Activated T-helper 1 cell treated with anti-CD3 and anti-CD28 coated beads, Interleukin-2, amount 50 U/mL, for 16 hours (primary cell): ENCODE data around the gene DCAF15.
"Not testable (repeated sequence)": the region's sequence is repeated elsewhere in the genome, so short reads cannot be mapped to it uniquely, and the experiment has no call there.

ENCODE experiments used
- DNase-seq, 2 donors: peaks; one replicate each; pipeline ENCODE4 v3.0.0-alpha.2; 2020; ENCODE audit warnings: low read depth in 1 of 2, low spot score in 1 of 2

DCAF15 gene, protein sequence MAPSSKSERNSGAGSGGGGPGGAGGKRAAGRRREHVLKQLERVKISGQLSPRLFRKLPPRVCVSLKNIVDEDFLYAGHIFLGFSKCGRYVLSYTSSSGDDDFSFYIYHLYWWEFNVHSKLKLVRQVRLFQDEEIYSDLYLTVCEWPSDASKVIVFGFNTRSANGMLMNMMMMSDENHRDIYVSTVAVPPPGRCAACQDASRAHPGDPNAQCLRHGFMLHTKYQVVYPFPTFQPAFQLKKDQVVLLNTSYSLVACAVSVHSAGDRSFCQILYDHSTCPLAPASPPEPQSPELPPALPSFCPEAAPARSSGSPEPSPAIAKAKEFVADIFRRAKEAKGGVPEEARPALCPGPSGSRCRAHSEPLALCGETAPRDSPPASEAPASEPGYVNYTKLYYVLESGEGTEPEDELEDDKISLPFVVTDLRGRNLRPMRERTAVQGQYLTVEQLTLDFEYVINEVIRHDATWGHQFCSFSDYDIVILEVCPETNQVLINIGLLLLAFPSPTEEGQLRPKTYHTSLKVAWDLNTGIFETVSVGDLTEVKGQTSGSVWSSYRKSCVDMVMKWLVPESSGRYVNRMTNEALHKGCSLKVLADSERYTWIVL

DNA sequence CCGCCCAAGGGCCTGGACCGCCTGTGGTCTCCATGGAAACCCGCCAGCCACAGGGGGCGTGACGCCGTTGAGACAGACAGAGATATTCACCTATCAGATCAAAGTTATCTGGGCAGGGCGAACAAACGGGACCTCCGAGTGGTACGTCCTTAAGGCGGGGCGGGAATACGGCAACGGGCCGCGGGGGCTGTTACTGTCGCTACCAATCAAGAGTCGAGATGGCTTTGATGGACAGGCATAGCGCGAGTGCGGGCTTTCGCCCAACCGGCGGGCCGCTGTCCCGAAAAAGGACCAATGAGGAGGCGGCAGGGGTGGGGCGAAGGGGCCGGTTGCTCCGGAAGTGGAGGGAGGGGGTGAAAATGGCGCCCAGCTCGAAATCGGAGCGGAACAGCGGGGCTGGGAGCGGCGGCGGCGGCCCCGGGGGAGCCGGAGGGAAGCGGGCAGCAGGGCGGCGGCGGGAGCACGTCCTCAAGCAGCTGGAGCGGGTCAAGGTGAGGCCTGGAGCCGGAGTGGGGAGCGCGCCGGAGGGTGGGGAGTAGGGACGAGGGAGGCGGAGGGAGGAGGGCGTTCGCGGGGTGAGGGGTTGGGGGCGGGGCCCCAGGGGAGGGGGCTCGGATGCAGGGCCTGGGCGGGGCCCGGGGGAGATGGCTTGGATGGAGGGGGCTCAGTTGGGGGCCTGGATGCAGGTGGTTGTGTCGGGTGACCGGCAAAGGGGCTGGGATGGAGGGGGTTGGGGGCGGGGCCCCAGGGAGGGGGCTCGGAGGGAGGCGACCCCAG, at the start of gene DCAF15:
Gene DCAF15 (plus strand): TSS at position 356 of the 777 bp plus-strand sequence. CDS start 4 bp downstream, at position 360.
- DNase-seq = peak; percentile 97 to 98

DNA sequence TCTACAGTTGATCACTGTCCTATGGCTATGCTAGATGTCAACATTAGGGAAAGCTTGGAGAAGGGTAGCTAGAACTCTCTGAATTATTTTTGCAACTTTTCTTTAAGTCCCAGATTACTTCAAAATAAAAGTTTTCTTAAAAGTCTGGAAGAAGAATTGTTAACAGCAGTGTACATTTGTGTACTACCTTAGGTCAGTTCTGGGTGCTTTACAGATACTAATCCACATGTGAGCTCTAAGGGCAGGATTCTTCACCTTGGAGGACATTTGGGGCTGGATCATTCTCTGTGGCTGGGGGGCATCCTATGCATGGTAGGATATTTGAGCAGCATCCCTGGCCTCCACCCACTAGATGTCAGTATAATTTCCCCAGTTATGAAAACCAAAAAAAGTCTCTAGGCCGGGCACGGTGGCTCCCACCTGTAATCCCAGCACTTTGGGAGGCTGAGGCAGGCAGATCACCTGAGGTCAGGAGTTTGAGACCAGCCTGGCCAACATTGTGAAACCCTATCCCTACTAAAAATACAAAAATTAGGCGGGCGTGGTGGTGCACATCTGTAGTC, 49.2 kb upstream of the DCAF15 start:
- DNase-seq = no peak

DNA sequence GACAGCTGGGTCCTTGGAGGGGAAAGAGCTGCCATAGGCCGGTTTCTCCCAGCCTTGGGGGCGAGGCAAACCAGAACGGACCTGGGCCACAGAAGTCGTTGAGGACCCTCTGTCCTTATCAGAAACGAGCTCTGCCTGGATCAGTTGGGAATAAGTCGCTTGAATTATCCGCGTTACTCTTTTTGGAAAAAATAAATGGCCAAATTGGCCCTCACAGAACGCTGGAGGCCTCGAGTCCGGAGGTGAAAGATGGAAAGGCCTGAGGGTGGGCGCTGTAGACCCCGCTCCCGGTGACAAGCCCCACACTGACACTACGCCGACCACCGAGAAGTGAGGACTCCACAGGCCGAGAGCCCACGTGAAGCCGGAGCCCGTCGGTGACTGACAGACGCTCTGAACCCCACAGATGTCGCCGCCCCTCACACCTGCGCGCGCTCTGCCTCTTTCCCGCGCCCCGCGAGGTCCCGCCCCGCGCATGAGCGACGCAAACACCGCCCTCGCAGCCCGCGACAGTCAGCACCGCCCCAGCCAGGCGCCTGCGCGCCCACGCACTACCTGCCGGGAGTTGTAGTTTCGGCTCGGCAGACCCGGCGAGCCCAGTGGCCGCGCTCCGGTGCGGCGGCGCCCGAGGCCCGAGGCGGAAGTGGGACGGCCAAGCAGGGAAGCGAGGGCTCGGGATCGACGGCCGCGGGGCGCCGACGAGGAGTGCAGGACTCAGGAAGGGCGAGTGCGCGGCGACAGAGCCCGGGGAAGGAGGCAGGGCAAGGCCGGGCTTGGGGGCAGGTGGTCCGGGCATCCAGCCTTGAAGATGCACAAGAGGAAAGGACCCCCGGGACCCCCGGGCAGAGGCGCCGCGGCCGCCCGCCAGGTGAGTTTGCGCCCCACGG, 46.4 kb upstream of the DCAF15 start, which contains the start of the genes BRME1 and CC2D1A:
Gene BRME1 (minus strand): TSS at position 484 of the 887 bp plus-strand sequence. CDS start 1,225 bp downstream, outside the sequence.
Gene CC2D1A (plus strand): TSS at position 568 of the 887 bp plus-strand sequence. CDS start 241 bp downstream, at position 809.
- peak; percentile 89 to 93 for DNase-seq

DNA sequence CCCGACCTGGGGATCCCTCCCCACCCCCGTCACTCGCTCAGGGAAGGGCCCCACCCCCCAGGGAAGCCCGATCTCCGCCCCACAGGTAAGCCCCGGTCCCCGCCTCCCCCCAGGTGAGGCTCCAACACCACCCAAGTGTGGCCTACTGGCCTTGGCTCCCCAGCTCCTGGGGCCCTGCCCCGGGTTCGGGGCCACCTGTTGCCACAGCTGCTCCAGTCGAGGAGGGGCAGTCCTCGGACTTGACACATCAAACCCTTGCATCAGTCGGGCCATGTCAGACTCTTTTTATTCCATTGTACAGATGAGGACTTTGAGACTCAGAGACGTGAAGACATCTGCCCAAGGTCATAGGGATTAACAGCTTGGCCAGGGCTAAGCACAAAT, 45.8 kb upstream of the DCAF15 start:
- DNase-seq = no peak

DNA sequence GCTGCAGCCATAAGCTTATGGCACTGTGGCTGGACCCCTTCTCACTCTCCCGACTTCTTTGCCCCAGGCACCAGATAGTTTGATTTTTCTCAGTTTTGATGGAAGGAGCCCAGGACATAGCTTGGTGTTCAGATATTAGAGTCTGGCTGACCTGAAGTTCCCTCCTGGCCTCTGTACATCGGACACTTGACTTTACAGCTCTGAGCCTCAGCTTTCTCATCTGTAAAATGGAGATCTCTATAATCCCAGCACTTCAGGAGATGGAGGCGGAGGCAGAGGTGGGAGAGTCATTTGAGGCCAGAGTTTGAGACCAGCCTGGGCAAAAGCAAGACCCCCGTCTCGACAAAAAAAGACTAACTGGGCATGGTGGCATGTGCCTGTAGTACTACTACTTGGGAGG, 45.4 kb upstream of the DCAF15 start:
- no peak for DNase-seq

DNA sequence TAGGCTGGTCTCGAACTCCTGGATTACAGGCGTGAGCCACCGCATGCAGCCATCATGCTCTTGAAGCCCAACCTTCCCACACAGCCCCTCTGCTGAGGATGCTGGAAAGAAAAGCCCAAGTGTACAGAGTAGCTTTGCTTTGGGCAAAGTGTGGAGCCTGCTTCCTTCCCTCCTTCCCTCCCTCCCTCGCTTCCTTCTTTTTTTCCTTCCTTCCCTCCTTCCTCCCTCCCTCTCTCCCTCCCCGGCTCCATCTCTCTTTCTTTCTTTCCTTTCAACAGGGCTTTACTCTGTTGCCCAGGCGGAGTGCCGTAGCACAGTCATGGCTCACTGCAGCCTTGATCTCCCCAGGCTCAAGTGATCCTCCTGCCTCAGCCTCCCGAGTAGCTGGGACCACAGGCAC, 43.6 kb upstream of the DCAF15 start:
- DNase-seq = no peak

DNA sequence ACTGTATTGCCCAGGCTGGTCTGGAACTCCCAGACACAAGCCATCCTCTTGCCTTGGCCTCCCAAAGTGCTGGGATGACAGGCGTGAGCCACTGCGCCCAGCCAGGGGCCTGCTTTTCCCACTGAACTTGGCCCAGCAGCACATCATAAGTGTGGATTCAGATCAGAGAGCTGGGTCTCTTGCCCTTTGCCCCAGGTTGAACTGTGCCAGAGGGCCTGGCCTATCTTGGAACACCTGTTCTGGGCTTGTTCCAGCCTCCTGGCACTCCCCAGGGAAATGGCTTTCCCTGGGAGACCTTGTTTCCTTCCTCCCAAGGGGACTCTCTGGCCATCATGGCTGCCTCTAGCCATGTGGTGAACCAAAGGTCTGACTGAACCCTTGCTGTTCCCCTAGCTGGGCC, 42.9 kb upstream of the DCAF15 start:
- no peak for DNase-seq

DNA sequence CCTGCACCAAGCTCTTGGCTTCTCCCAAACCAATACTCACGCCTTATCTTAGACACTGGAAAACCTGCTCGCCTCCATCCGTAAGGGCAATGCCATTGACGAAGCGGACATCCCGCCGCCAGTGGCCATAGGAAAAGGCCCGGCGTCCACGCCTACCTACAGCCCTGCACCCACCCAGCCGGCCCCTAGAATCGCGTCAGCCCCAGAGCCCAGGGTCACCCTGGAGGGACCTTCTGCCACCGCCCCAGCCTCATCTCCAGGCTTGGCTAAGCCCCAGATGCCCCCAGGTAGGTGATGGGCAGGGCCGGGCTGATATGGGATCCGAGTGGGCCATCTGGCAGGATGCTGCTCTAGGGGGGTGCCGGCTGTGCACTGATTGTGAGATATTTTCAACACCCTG, 39.0 kb upstream of the DCAF15 start:
- no peak for DNase-seq

DNA sequence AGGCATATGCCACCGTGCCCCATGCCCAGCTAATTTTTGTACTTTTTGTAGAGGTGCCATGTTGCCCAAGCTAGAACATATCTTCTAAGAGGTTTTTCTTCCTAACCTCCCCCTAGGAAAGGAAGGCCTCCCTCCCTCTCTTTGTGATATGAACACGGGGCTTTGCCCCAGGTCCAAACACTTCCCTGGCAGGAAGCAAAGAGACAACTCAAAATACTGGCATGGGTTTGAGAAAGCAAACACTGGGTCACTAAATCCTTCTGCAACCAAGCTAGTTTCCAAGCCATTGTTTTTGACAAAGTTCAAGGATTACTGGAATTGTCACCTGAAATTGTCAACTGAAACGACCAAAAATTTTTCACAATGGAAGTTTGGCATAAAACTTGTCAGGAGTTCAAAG, 37.5 kb upstream of the DCAF15 start:
- no peak for DNase-seq

DNA sequence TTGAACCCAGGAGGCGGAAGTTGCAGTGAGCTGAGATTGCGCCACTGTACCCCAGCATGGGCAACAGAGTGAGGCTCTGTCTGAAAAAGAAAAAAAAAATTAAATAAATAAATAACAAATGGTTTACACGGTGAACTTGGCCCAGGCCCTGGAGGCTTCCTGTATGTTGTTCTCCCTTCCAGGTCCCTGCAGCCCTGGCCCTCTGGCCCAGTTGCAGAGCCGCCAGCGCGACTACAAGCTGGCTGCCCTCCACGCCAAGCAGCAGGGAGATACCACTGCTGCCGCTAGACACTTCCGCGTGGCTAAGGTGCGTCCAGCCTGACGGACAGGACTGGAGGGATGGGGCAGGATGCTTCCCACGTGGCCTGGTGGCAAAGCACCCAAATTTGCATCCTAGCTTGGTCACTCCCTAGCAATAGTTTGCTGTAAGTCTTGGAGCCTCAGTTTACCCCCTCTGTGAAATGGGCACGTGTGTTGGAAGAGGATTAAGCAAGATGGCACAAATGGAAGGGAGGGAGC, 34.4 kb upstream of the DCAF15 start:
- DNase-seq = no peak

DNA sequence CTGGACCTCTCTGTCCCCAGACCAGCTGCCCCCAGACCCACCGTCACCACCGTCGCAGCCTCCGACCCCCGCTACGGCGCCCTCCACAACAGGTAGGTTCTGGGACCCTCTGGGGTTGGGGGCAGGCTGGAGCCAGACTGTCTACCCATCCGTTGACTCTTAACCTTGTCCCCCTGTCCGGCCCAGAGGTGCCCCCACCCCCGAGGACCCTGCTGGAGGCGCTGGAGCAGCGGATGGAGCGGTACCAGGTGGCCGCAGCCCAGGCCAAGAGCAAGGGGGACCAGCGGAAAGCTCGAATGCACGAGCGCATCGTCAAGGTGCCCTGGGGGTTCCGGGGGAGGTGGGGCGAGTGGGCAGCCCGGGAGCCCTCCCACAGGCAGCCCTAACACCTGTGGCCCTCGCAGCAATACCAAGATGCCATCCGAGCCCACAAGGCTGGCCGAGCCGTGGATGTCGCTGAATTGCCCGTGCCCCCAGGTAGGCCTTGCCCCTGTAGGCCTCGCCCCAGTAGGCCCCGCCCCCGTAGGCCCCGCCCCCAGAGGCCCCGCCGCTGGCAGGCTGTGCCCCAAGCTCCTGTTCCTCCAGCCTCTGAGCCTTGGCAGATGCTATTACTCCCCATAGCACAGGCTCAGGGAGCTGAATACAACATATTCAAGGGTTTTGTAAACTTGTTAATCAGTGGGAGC, 33.4 kb upstream of the DCAF15 start:
- DNase-seq = no peak

DNA sequence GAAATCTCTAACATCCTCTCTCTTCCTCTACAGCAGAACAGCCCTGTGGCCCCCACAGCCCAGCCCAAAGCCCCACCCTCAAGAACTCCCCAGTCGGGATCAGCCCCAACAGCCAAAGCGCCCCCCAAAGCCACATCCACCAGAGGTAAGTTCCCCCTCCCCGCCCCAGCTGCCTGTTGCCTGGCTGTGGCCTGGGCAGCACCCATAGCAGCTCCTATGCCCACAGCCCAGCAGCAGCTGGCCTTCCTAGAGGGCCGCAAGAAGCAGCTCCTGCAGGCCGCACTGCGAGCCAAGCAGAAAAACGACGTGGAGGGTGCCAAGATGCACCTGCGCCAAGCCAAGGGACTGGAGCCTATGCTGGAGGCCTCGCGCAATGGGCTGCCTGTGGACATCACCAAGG, 31.8 kb upstream of the DCAF15 start:
- no peak for DNase-seq

DNA sequence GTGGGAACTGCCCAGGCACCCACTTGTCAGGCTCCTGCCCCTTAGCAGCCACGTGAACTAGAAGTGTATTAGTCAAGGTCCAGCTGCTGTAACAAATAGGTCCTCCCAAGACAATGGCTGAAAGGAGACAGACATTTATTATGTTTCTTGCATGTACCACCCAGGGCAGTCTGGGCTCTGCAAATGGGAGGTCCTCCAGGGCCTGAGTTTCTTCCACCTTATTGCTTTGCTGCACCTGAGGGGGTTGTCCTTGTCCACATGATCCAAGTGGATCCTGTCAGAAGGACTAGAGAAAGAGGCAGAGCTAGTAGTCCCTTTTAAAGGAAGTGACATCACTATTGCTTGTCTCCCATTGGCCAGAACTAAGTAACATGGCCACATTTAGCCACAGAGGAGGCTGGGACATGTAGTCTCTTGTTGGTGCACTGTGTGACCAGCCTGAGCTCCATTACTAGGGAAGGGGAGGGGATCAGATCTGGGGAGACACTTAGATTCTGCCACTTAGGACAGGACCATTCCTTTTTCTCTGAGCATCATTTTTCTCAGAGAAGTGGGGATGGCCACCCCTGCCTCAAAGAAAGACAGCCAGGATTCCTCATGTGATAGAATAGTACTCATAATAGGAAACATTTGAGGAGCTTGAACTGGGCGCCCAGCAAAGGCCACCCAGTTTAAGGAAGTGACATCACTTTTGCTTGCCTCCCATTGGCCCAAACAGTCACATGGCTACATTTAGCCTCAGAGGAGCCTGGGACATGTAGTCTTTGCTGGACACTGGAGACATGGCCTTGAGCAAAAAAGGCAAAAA, 31.2 kb upstream of the DCAF15 start:
- no peak for DNase-seq

DNA sequence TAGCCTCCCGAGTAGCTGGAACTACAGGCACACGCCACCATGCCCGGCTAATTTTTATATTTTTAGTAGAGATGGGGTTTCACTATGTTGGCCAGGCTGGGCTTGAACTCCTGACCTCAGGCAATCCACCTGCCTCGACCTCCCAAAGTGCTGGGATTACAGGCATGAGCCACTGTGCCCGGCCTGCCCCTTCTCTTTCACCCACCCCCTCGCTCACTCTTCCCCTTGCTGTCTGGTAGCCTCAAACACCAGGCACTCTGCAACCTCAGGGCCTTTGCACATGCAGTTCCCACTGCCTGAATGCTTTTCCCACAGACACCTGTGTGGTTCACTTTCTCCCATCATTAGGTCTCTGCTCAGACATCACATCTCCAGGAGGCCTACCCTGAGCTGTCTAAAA, 30.2 kb upstream of the DCAF15 start:
- DNase-seq = not testable (repeated sequence)

DNA sequence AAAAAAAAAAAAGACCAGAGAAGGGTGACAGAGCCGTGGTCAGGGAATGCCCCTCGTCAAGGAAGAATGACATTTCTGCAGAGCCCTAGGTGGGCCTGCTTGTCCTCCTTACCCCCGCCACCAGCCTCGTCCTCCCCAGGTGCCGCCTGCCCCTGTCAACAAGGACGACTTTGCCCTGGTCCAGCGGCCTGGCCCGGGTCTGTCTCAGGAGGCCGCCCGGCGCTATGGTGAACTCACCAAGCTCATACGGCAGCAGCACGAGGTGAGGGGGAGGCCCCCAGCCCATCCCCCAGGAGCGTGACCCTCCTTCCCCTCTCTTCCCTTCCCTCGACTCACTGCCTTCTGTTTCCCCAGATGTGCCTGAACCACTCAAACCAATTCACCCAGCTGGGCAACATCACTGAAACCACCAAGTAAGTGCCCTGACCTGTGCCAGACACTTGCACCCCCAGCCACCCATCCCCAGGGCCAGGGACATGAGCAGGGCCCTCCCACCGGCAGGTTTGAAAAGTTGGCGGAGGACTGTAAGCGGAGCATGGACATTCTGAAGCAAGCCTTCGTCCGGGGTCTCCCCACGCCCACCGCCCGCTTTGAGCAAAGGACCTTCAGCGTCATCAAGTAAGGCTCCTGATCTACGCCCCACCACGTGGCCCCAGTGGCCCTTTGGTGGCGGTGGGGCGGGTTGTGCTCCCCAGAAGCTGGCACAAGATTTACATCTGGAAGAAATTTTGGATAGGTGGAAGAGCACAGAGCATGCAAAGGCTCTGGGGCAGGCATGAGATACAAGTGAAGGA, 28.9 kb upstream of the DCAF15 start:
- DNase-seq = no peak

DNA sequence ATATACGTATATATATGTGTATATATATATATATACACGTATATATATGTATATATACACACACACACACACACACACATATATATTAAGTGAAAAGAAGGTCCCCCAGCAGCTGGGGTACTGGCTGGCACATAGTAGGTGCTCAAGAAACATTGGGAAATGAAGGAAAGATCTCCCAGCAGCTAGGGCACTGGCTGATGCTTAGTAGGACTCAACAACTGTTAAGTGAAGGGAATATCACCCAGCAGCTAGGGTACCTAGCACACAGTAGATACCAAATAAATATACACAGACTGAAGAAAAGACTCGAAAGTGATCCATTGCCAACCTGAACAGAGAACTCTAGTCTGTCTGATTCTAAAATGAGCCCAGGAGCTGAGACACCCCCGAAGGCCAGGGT, 26.3 kb upstream of the DCAF15 start:
- DNase-seq = no peak

DNA sequence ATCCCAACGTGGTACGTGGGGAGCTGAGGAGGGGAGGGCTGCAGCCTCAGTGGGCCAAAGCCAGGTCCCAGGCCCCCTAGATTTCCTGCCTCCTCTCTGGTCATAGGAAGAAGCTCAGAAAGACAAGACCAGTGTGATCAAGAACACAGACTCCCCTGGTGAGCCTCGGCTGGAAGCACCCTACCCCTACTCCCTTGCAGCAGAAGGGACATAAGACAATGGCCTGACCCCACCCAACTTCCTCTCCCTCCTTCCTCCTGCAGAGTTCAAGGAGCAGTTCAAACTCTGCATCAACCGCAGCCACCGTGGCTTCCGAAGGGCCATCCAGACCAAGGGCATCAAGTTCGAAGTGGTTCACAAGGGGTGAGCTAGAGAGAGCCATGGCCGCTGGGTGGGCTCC, 25.6 kb upstream of the DCAF15 start:
- DNase-seq = no peak

DNA sequence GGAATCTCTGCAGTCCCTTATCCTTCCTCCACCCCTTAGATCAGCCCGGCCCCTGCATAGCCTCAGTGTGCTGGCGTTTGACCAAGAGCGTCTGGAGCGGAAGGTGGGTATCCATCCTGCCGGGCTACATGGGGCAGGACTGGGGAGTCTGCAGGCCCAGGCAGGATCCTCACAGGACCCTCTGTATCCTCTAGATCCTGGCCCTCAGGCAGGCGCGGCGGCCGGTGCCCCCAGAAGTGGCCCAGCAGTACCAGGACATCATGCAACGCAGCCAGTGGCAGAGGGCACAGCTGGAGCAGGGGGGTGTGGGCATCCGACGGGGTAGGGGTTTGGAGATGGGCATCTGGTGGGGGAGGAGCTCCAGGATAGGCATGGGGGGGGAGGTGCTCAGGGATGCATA, 23.0 kb upstream of the DCAF15 start:
- DNase-seq = no peak
